Non-pigmented ciliary epithelial cell (primary cell): ENCODE results near the gene OIP5.
"Not testable (repeated sequence)": the region's sequence is repeated elsewhere in the genome, so short reads cannot be mapped to it uniquely, and the experiment has no call there.

Source experiments
- DNase-seq: peaks from one replicate; pipeline ENCODE4 v3.0.0-alpha.2; 2010; ENCODE audit warnings: low read depth

Gene OIP5

GRCh38 chr15:41332194-41333025 lies at the start of gene OIP5, which contains the start of gene NUSAP1:
TSS of gene OIP5 (minus strand) at chr15:41332591. CDS start at chr15:41332561, 30 bp downstream.
TSS of gene NUSAP1 (plus strand) at chr15:41332881. CDS start at chr15:41332958, 77 bp downstream.
- peak; percentile 97 for DNase-seq

GRCh38 chr15:41377978-41378377 lies 45.6 kb upstream of the OIP5 start:
- no peak for DNase-seq

GRCh38 chr15:41367418-41367817 lies 35.0 kb upstream of the OIP5 start:
- no peak for DNase-seq

GRCh38 chr15:41354371-41354770 lies 22.0 kb upstream of the OIP5 start:
- no peak for DNase-seq

- DNase-seq: no peak
Observed at GRCh38 chr15:41350057-41350717, 17.8 kb upstream of the OIP5 start.

GRCh38 chr15:41347236-41347635 lies 14.8 kb upstream of the OIP5 start:
- DNase-seq: no peak

- no peak for DNase-seq
Observed at GRCh38 chr15:41341519-41341918, 9.1 kb upstream of the OIP5 start.

- no peak for DNase-seq
Observed at GRCh38 chr15:41340189-41340695, 7.9 kb upstream of the OIP5 start.

- DNase-seq: no peak
Observed at GRCh38 chr15:41337631-41338522, 5.5 kb upstream of the OIP5 start.

- DNase-seq: no peak
Observed at GRCh38 chr15:41337047-41337446, 4.7 kb upstream of the OIP5 start.

GRCh38 chr15:41336549-41336948 lies 4.2 kb upstream of the OIP5 start:
- no peak for DNase-seq

- DNase-seq: no peak
Observed at GRCh38 chr15:41334293-41335120, 2.1 kb upstream of the OIP5 start.

GRCh38 chr15:41333026-41333562 lies 703 bp upstream of the OIP5 start:
- DNase-seq: no peak

- no peak for DNase-seq
Observed at GRCh38 chr15:41331833-41332193, 578 bp downstream of the OIP5 start.

- no peak for DNase-seq
Observed at GRCh38 chr15:41331281-41331680, 1.1 kb downstream of the OIP5 start.

- no peak for DNase-seq
Observed at GRCh38 chr15:41323611-41324010, 8.8 kb downstream of the OIP5 start.

GRCh38 chr15:41320805-41321330 lies 11.5 kb downstream of the OIP5 start:
- DNase-seq: not testable (repeated sequence)

- no peak for DNase-seq
Observed at GRCh38 chr15:41309226-41309905, 23.0 kb downstream of the OIP5 start.

GRCh38 chr15:41307679-41308078 lies 24.7 kb downstream of the OIP5 start:
- DNase-seq: no peak

GRCh38 chr15:41304149-41304770 lies 28.1 kb downstream of the OIP5 start:
- DNase-seq: no peak
